ENCODE measurements around the gene PRRX2.

PRRX2 gene

DNA sequence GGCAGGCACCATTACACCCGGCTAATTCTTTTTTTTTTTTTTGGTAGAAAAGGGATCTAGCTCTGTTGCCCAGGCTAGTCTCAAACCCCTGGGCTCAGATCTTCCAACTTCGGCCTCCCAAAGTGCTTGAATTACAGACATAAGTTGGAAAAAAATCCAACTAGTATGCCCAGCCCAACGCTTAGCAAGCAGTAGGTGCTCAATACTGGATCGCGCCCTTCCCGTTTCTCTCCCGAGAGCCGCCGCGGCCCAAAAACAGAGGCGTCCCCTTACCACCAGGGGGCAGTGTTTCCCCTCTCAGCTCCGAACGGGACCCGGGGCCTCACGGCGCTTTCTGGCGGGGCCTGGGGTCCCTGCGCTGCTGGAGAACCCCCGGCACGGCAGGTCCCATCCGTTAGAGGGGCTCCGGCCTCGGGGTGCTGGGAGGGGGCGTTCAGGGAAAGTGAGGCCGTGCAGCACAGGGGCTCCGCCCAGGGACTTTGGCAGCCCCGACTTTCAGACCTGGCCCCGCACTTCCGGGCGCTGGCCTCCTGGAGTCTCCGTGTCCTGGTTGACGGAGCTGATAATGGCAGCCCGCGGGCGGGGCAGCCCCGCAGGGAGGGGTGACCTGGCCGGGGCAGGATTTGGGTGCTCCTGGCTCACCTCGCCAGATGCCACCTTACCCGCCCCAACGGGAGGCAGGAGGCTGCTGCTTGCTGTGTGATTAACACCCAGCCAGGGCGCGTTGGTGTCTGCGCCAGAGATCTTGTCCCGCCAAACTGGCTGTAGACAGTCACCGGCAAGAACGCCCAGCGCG is 72.2 kb downstream of the PRRX2 start (continued):
- TF ChIP-seq PRDM2 (tag by site-specific recombination; IDR thresholded peaks at IDR 0.05; ENCODE audit: borderline replicate concordance) (no peak), RBAK (tag by site-specific recombination; IDR thresholded peaks at IDR 0.05) (no peak), ZNF211 (tag by site-specific recombination; IDR thresholded peaks at IDR 0.05; ENCODE audit: low read depth) (no peak), ZNF37A (tag by site-specific recombination; IDR thresholded peaks at IDR 0.05) (no peak), ZNF830 (tag by site-specific recombination; IDR thresholded peaks at IDR 0.05; ENCODE audit: low read depth) (no peak), YY1 (tag by site-specific recombination; IDR thresholded peaks at IDR 0.05) (peak; percentile 67; the same call in 1 of the 2 replicates), ZNF776 (tag by site-specific recombination; IDR thresholded peaks at IDR 0.05; ENCODE audit: borderline replicate concordance) (no peak), SP7 (tag by site-specific recombination; IDR thresholded peaks at IDR 0.05) (peak; percentile 70), ZBTB17 (tag by site-specific recombination; IDR thresholded peaks at IDR 0.05) (peak; percentile 63; the same call in 1 of the 2 replicates), ZNF148 (tag by site-specific recombination; IDR thresholded peaks at IDR 0.05; ENCODE audit: borderline replicate concordance) (no peak), ZNF146 (tag by site-specific recombination; IDR thresholded peaks at IDR 0.05) (no peak), ZNF26 (tag by site-specific recombination; IDR thresholded peaks at IDR 0.05) (no peak), KLF16 (tag by site-specific recombination; IDR thresholded peaks at IDR 0.05) (0 out of 2 replicates have a peak, but pooled peaks have one; percentile 30), ZNF132 (tag by site-specific recombination; IDR thresholded peaks at IDR 0.05; ENCODE audit: borderline replicate concordance) (no peak), ZBTB20 (tag by site-specific recombination; IDR thresholded peaks at IDR 0.05) (peak; percentile 59; the same call in 1 of the 2 replicates), OSR2 (tag by site-specific recombination; IDR thresholded peaks at IDR 0.05) (no peak), OVOL3 (tag by site-specific recombination; IDR thresholded peaks at IDR 0.05) (no peak), ZFP3 (tag by site-specific recombination; IDR thresholded peaks at IDR 0.05; ENCODE audit: low read depth) (0 out of 2 replicates have a peak, but pooled peaks have one; percentile 9), ZNF600 (tag by site-specific recombination; IDR thresholded peaks at IDR 0.05) (peak; percentile 64; the same call in 1 of the 2 replicates), ZBTB7A (tag by site-specific recombination; IDR thresholded peaks at IDR 0.05; ENCODE audit: low read depth) (peak; percentile 91), ZNF580 (tag by site-specific recombination; IDR thresholded peaks at IDR 0.05) (peak; percentile 33; the same call in 1 of the 2 replicates), ZNF121 (tag by site-specific recombination; IDR thresholded peaks at IDR 0.05) (peak; percentile 82), MYNN (tag by site-specific recombination; IDR thresholded peaks at IDR 0.05; ENCODE audit: borderline replicate concordance) (no peak), ZNF610 (tag by site-specific recombination; IDR thresholded peaks at IDR 0.05; ENCODE audit: borderline replicate concordance) (0 out of 2 replicates have a peak, but pooled peaks have one; percentile 34)
- TF ChIP-seq, protein P1, sequence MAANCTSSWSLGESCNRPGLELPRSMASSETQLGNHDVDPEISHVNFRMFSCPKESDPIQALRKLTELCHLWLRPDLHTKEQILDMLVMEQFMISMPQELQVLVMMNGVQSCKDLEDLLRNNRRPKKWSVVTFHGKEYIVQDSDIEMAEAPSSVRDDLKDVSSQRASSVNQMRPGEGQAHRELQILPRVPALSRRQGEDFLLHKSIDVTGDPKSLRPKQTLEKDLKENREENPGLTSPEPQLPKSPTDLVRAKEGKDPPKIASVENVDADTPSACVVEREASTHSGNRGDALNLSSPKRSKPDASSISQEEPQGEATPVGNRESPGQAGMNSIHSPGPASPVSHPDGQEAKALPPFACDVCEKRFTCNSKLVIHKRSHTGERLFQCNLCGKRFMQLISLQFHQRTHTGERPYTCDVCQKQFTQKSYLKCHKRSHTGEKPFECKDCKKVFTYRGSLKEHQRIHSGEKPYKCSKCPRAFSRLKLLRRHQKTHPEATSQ (tag by site-specific recombination; IDR thresholded peaks at IDR 0.05): no peak
- TF ChIP-seq, protein P2, sequence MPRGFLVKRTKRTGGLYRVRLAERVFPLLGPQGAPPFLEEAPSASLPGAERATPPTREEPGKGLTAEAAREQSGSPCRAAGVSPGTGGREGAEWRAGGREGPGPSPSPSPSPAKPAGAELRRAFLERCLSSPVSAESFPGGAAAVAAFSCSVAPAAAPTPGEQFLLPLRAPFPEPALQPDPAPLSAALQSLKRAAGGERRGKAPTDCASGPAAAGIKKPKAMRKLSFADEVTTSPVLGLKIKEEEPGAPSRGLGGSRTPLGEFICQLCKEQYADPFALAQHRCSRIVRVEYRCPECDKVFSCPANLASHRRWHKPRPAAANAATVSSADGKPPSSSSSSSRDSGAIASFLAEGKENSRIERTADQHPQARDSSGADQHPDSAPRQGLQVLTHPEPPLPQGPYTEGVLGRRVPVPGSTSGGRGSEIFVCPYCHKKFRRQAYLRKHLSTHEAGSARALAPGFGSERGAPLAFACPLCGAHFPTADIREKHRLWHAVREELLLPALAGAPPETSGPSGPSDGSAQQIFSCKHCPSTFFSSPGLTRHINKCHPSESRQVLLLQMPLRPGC (tag by site-specific recombination; IDR thresholded peaks at IDR 0.05): no peak

Measured in HEK293 (cell line).